Neural progenitor cell (in vitro differentiated cells): ENCODE data around the gene APOC3.

Experiments used
- EZH2 ChIP-seq: fragments of 200-600 bp; sonication (generic); IDR thresholded peaks from 2 replicates; pipeline ENCODE4 v1.6.1; 2017; ENCODE audit warnings: antibody characterized with exemption, mild to moderate bottlenecking, moderate library complexity
- TF ChIP-seq, protein P1 (sequence below): fragments of 200-600 bp; sonication (generic); IDR thresholded peaks from 2 replicates; pipeline ENCODE4 v1.5.1; 2017; ENCODE audit warnings: antibody characterized with exemption, mild to moderate bottlenecking

DNA sequence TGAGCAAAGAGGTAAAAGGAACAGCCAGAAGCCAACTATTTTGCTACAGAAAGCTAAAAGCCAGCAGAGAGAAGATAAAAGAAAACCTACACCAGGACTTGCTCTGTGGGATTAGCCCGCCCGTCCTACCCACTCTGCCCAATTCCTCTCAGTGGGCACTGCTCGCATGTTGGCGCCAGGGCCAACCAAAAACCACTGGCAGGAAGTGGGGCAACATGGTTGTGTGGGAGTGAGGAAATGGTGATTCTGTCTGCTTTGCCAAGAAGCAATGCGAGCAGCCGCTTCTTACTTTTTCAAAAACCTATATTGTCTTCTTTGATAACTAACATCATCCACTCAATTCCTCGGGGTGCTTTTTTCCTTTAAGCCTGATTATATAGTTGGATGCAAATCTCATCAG is 21.9 kb downstream of the APOC3 start:
- TF ChIP-seq EZH2 = no peak
- TF ChIP-seq, protein P1, sequence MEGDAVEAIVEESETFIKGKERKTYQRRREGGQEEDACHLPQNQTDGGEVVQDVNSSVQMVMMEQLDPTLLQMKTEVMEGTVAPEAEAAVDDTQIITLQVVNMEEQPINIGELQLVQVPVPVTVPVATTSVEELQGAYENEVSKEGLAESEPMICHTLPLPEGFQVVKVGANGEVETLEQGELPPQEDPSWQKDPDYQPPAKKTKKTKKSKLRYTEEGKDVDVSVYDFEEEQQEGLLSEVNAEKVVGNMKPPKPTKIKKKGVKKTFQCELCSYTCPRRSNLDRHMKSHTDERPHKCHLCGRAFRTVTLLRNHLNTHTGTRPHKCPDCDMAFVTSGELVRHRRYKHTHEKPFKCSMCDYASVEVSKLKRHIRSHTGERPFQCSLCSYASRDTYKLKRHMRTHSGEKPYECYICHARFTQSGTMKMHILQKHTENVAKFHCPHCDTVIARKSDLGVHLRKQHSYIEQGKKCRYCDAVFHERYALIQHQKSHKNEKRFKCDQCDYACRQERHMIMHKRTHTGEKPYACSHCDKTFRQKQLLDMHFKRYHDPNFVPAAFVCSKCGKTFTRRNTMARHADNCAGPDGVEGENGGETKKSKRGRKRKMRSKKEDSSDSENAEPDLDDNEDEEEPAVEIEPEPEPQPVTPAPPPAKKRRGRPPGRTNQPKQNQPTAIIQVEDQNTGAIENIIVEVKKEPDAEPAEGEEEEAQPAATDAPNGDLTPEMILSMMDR = no peak
